Activated T-helper 1 cell treated with anti-CD3 and anti-CD28 coated beads, Interleukin-2, amount 50 U/mL, for 16 hours (primary cell): Measurements from ENCODE around the gene AP1M1.
"Not testable (repeated sequence)": the region's sequence is repeated elsewhere in the genome, so short reads cannot be mapped to it uniquely, and the experiment has no call there.

Experiments
- DNase-seq, 2 donors: peaks; one replicate each; pipeline ENCODE4 v3.0.0-alpha.2; 2020; ENCODE audit warnings: low read depth in 1 of 2, low spot score in 1 of 2

AP1M1 gene

GRCh38 chr19:16197622-16198369 lies at the start of gene AP1M1:
TSS of gene AP1M1 (plus strand) at chr19:16197911. CDS start at chr19:16198027, 116 bp downstream.
- DNase-seq, result peak; percentile 97 to 98

DNA sequence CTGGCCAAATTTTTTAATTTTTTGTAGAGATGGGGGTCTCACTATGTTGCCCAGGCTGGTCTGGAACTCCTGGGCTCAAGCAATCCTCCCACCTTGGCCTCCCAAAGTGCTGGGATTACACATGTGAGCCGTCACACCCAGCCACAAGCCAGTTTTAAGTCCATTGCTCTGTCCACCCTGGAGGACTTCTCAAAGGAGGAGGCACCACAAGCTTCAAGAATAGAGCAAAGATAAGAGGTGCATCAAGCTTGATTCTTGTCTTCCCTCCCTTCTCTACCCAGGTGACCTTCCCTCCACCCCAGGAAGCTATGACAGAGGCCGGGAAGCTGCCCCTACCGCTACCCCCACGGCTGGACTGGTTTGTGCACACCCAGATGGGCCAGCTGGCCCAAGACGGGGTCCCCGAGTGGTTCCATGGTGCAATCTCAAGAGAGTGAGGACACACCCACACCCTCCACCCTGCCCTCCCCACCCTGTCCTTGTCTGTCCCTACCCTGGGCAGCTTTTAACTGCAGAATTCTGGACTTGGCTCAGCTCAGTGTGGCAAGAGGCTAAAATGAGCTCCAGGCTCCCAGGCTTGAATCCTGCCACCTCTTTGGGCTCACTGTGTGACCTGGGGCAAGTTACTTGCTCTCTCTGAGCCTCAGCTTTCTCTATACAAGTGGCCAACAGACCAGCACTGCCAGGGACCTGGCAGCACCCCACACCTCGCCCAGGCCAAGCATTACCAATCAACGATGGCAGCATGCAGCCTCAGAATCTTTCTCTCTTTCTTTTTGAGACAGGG lies 49.1 kb upstream of the AP1M1 start:
- no peak for DNase-seq

- no peak for DNase-seq
These were observed 44.0 kb upstream of the AP1M1 start for GRCh38 chr19:16153582-16154336.

DNA sequence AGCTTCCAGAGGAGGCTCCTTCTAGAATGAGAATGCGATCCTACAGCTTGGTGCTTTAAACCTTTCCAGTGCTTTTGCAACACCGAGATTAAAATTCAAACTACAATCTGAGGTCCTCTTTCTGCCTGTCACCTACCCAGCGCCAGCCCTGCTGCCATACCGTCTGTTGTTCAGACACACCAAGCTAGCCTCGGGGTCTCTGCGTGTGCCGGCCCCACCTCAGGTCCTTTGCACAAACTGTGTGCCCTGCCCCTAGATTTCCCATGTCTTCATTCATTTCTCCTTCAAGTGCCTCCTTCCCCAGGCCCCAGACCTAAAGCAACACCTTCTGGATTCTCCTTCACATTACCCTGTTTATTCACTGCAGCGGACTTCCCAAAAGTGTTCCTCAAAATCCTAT lies 43.2 kb upstream of the AP1M1 start:
- DNase-seq, result no peak

DNA sequence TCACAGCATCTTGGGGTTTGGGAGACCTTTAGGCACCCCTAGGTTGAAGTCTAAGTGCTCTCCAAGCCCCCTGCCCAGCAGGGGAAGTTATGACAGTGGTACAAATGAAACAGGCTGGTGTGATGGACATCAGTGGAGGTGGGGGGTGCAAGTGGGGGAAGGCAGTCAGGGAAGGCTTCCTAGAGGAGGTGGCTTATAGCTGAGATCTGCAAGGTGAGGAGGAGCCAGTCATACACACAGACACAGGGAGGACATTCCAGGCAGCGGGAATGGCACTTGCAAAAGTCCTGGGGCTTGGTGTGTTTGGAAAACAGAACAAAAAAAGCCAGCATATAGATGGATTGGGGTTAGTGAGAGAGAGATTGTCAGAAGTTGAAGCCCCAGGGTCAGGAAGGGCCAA lies 42.6 kb upstream of the AP1M1 start:
- no peak for DNase-seq

GRCh38 chr19:16156904-16157303 lies 40.8 kb upstream of the AP1M1 start:
- no peak for DNase-seq

DNA sequence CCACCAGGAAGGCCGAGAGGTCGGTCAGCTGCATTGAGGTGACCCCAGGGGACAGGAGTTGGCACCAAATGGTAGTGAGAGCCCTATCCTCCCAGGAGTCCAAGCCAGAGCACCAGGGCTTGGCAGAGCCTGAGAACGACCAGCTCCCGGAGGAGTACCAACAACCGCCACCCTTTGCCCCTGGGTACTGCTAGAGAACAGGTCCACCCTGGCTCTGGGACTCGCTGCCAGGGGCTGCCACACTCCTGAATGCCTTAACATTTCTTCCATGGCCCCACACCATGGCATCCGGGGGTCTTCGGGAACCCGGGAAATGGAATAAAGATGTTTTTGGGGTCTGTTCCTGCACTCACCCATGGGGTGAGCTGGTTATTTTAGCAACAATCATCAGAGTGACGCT lies 40.1 kb upstream of the AP1M1 start:
- DNase-seq, result no peak

DNA sequence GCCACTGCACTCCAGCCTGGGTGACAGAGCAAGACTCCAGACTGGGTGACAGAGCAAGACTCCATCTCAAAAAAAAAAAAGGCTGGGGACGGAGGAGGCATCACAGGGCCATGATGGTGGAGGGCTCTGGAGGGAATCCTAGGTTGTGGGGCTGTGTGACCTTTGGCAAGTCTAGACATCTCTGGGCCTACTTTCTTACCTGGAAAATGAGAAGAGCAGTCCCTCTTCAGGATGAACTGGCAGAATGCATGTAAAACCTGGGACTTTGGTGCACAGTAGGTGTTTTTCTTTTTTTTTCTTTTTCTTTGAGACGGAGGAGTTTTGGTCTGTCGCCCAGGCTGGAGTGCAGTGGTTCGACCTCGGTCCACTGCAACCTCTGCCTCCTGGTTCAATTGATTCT lies 38.1 kb upstream of the AP1M1 start:
- no peak for DNase-seq

- DNase-seq, result no peak
These were observed 37.2 kb upstream of the AP1M1 start for GRCh38 chr19:16160445-16160942.

- no peak for DNase-seq
These were observed 36.7 kb upstream of the AP1M1 start for GRCh38 chr19:16160943-16161560.

GRCh38 chr19:16161840-16162239 lies 35.9 kb upstream of the AP1M1 start:
- DNase-seq, result no peak

DNA sequence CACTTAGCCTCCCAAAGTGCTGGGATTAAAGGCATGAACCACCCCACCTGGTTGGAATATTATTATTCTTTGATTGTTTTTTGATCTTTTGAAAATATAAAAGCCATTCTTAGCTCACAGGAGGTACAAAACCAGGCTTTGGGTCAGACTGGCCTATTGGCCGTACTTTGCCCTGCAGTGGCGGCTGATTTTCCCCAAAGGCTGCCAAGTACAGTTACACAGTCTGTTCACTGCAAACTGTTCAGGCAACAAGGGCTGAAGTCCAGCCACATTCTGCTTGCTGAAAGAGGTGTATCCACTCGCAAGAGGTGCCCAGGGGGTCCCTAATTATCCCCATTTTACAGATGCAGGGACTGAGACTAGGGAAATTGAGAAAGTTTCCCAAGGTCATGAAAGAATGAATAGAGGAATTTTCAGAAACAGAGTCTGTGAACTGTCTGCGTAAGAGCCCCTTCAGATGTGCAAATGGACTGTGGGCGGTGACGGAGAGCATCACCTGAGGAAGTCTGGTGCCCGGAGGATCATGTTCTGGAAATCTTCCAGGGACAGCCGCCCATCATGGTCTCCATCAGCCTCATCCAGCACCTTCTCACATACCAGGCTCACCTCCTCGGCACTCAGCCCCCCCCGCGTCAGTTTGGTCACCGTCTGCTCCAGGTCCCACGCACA lies 33.4 kb upstream of the AP1M1 start:
- no peak for DNase-seq

- DNase-seq, result no peak
These were observed 31.3 kb upstream of the AP1M1 start for GRCh38 chr19:16166417-16166816.

DNA sequence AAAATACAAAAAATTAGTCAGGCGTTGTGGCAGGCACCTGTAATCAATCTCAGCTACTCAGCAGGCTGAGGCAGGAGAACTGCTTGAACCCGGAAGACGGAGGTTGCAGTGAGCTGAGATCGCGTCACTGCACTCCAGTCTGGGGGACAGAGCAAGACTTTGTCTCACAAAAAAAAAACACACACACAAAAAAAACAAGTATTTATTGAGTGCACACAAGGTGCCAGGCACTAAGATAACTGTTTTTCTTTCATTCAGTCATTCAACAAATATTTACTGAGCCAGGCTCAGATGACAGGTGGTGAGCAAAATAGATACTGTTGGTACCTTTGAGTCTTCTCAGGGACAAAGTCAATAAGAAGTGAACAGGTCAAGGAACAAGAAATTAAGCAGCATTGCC lies 30.7 kb upstream of the AP1M1 start:
- DNase-seq, result no peak

GRCh38 chr19:16168465-16169081 lies 29.1 kb upstream of the AP1M1 start:
- DNase-seq, result no peak

DNA sequence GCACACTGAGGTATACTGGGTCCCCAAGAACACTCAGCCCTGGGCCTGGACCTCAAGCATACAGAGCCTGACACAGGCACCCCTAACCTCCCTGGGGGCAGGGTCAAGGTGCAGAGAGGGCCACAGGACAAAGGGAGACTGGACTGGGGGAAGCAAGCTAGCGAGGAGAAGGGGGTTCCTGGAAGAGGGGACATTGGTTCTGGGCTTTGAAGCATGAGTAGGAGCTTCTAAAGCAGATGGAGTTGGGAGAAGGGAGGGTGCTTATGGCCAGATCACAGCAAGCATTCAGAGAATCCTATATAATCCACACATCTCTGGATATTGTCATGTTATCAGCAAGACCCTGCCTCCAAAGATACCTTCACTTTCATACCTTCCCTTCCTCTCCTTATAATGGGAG lies 27.6 kb upstream of the AP1M1 start:
- DNase-seq, result no peak

DNA sequence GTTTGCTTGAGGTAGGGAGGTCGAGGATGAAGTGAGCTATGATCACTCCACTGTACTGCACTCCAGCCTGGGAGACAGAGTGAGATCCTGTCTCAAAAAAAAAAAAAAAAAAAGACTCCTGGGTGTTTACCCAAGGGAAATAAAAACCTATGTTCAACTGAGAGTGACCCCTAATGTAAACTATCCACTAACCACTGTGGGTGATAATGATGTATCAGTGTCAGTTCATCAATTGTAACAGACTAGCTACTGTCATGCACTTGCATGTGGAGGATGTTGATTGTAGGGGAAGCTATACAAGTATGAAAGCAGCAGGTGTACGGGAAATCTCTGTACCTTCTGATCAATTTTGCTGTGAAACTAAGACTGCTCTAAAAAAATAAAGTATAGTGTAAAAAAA lies 21.8 kb upstream of the AP1M1 start:
- no peak for DNase-seq

DNA sequence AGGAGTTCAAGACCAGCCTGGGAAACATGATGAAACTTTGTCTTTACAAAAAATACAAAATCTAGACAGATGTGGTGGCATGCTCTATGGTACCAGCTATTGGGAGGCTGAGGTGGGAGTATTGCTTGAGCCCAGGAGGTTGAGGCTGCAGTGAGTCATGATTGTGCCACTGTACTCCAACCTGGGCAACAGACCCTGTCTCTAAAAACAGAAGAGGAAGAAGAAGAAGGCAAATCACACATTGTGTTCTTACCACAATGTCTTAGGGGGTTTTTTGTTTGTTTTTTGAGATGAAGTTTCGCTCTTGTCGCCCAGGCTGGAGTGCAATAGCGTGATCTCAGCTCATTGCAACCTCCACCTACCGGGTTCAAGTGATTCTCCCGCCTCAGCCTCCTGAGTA lies 18.8 kb upstream of the AP1M1 start:
- not testable (repeated sequence) for DNase-seq

- no peak for DNase-seq
These were observed 17.1 kb upstream of the AP1M1 start for GRCh38 chr19:16180611-16181010.

- DNase-seq, result no peak
These were observed 13.0 kb upstream of the AP1M1 start for GRCh38 chr19:16184665-16185122.
